ENCODE results near the gene ACSS2.
A peak's percentile ranks its signal among the peaks of the same experiment; 100 is the strongest.

ACSS2 gene

GRCh38 chr20:34863421-34863965, 12.9 kb upstream of the ACSS2 start:
- TF ChIP-seq, protein P1, sequence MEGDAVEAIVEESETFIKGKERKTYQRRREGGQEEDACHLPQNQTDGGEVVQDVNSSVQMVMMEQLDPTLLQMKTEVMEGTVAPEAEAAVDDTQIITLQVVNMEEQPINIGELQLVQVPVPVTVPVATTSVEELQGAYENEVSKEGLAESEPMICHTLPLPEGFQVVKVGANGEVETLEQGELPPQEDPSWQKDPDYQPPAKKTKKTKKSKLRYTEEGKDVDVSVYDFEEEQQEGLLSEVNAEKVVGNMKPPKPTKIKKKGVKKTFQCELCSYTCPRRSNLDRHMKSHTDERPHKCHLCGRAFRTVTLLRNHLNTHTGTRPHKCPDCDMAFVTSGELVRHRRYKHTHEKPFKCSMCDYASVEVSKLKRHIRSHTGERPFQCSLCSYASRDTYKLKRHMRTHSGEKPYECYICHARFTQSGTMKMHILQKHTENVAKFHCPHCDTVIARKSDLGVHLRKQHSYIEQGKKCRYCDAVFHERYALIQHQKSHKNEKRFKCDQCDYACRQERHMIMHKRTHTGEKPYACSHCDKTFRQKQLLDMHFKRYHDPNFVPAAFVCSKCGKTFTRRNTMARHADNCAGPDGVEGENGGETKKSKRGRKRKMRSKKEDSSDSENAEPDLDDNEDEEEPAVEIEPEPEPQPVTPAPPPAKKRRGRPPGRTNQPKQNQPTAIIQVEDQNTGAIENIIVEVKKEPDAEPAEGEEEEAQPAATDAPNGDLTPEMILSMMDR (IDR thresholded peaks at IDR 0.05; ENCODE audit: low read depth, low read length) = no peak
- H3K4me3 ChIP-seq (ENCODE audit: low read depth, low read length) = no peak overlapping the region

- no peak overlapping the region for H3K4me3 ChIP-seq (ENCODE audit: low read depth, low read length)
- TF ChIP-seq, protein P1 (IDR thresholded peaks at IDR 0.05; ENCODE audit: low read depth, low read length) = no peak
These were observed 12.2 kb upstream of the ACSS2 start for GRCh38 chr20:34864216-34864615.

DNA sequence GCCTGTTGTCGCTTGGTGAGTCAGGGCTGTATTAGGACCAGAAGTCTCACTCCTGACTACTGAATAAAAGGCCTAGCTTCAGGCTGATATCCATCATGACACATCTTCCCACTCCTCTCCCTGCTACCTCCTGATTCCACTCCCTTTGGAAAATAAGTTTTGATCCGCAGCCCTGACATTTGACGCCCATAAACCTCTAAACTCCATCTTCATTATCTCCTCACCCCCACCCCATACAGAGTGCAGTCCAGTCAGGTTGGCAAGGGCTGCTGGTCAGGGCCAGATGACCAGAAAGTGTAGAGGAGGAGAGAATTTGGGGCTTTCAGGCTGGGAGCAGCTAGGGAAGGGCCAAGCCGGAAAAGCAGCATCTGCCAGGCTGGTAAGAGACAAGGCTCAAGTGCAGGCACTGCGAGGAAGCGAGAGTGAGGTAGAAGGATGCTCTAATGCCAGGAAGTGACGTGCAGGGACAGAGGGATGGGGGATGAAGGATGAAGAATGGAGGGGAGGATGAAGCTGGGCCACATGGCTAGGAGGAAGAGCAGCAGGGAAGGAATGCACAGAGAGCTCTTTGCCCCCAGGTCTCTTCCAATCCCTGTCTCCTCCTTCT, 5.0 kb upstream of the ACSS2 start:
- TF ChIP-seq, protein P1 (IDR thresholded peaks at IDR 0.05; ENCODE audit: low read depth, low read length) = no peak
- peak overlapping the region; percentile 89 for H3K4me3 ChIP-seq (ENCODE audit: low read depth, low read length)

- H3K4me3 ChIP-seq (ENCODE audit: low read depth, low read length) = peak overlapping the region; percentile 89
- TF ChIP-seq, protein P1 (IDR thresholded peaks at IDR 0.05; ENCODE audit: low read depth, low read length) = no peak
These were observed 4.3 kb upstream of the ACSS2 start for GRCh38 chr20:34871966-34872621.

DNA sequence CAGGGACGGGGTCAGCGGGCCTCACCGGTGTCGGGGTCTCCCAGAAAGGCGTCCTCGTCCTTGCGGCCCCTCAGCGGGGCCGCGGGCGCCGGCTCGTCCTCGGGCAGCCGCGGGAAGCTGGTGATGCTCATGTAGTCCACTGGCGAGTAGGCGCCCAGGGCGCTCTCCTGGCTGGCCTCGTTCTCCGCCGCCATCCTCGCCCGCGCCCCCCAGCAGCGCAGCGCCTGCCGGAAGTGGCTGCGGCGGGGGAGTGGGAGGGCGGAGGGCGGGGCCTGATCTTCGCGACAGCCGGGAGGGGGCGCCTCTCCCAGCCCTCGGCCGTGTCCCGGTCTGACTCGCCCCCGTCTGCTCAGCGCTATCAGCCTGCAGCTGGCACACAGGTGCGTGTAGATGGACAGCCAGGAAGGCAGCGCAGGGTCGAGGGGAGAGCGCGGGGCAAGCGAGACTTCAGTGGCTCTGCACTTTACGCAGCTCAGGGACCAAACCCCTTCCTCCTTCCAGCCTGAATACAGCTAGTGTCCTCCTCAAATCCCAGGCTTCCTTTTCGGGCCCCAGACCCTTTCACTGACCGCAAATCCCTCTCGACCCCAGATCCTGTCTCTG, 3.7 kb upstream of the ACSS2 start, which contains the start of gene GGT7:
TSS of gene GGT7 (minus strand) at position 235 of the 603 bp plus-strand sequence. CDS start at position 194, 41 bp downstream.
- H3K4me3 ChIP-seq (ENCODE audit: low read depth, low read length) = peak within 1 kb of the TSS; percentile 89
- TF ChIP-seq, protein P1 (IDR thresholded peaks at IDR 0.05; ENCODE audit: low read depth, low read length) = peak; percentile 36; the same call in 1 of the 2 replicates

DNA sequence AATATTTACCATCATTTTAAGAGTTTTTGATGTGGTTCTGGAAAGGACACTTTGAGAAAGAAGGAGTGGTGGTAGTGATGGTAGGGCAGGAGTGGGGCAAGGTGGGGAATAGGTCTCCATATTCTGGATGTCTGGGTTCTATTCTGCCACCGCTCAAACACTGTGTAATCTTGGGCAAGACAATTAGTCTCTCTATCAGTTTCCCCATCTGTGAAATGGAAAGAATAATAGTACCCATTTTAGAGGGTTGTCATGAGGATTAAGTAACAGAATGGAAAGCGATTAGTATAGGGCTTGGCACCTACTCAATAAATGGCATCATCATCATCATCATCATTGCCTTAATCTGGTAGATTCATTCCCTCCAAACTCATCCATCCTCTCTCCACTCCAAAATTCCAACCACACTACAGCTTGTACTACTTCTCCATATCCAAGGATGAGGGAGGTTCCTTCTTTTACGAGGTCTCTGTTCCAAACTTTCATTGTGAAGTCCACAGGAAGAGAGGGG, 2.8 kb upstream of the ACSS2 start:
- TF ChIP-seq, protein P1 (IDR thresholded peaks at IDR 0.05; ENCODE audit: low read depth, low read length) = no peak
- H3K4me3 ChIP-seq (ENCODE audit: low read depth, low read length) = no peak overlapping the region; the same call in 1 of the 2 replicates

Data from WI38 (cell line).